HFF-Myc (cell line): Measurements from ENCODE around the gene COPS4.
"Not testable (repeated sequence)": the region's sequence is repeated elsewhere in the genome, so short reads cannot be mapped to it uniquely, and the experiment has no call there.

Experiments
- DNase-seq: peaks from one replicate; pipeline ENCODE4 v3.0.0-alpha.2; 2011; ENCODE audit warnings: low read depth; ENCODE audit errors: extremely low read depth
- H3K4me3 ChIP-seq: replicated peaks from 2 replicates; pipeline ENCODE4 v1.5.1; 2011; ENCODE audit warnings: low read depth, mild to moderate bottlenecking, control low read depth, low read length
- TF ChIP-seq, protein P1 (sequence below): IDR thresholded peaks from 2 replicates; pipeline ENCODE4 v1.5.1; 2012; ENCODE audit warnings: mild to moderate bottlenecking, low read depth, low read length, control low read depth; ENCODE audit errors: missing control alignments

Gene COPS4

GRCh38 chr4:83110970-83111750, 76.2 kb downstream of the COPS4 start:
- no peak overlapping the region for H3K4me3 ChIP-seq
- DNase-seq, result no peak
- TF ChIP-seq, protein P1, sequence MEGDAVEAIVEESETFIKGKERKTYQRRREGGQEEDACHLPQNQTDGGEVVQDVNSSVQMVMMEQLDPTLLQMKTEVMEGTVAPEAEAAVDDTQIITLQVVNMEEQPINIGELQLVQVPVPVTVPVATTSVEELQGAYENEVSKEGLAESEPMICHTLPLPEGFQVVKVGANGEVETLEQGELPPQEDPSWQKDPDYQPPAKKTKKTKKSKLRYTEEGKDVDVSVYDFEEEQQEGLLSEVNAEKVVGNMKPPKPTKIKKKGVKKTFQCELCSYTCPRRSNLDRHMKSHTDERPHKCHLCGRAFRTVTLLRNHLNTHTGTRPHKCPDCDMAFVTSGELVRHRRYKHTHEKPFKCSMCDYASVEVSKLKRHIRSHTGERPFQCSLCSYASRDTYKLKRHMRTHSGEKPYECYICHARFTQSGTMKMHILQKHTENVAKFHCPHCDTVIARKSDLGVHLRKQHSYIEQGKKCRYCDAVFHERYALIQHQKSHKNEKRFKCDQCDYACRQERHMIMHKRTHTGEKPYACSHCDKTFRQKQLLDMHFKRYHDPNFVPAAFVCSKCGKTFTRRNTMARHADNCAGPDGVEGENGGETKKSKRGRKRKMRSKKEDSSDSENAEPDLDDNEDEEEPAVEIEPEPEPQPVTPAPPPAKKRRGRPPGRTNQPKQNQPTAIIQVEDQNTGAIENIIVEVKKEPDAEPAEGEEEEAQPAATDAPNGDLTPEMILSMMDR, result no peak

GRCh38 chr4:83111751-83112141, 76.8 kb downstream of the COPS4 start:
- not testable (repeated sequence) for H3K4me3 ChIP-seq, DNase-seq

GRCh38 chr4:83112231-83112630, 77.2 kb downstream of the COPS4 start:
- DNase-seq, result no peak
- TF ChIP-seq, protein P1, result no peak
- H3K4me3 ChIP-seq, result no peak overlapping the region

DNA sequence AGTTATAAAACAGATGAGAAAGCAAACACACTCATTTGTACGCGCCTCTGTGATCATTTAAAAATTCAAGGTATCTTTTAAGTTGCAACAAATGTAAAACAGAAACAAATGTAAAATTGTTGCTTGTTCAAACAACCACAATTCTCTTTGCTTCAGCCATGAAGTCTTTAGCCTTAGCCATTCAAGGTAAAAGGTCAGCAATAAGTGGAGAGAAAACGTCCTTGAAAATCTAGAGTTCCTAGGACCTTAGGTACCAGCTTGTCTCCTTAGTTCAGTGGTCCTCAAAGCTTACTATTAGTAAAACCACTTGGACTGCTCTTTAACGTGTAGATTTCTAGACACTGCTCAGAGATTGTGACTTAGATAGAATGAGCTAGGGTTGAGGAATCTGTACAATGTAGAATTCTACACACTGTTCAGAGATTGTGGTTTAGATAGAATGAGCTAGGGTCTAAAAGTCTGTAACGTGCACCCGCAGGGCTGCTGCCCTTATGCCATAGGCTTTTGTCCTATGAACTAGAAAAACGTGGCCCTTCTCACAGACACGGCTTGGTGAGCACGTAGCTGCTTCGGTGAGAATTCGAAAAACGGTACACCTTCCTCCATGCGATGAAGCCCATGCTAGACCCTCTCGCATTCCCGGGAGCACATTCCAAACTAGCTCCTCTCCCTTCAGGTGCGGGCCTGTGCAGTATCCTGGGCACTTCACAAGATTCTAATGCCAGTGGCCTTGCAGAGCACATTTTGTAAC, 77.9 kb downstream of the COPS4 start:
- no peak for DNase-seq
- H3K4me3 ChIP-seq, result peak overlapping the region; percentile 10; the same call in 1 of the 2 replicates
- TF ChIP-seq, protein P1, result no peak

DNA sequence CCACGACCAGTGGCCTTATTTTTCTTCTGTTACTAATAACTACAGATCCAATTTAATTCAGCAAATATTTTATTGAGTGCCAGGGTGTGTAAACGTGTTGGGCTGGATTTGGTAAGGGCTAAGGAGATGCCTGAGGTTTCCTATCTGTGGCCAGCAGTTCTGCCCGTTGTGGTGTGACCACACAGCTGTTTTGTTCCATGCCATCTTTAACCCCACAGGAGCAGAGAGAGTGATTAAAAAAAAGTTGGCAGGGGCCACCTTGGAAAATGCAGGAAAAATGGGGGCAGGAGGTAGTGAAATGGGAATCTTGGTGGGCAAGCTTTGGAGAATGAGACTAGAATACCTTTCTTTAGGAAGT, 78.4 kb downstream of the COPS4 start:
- DNase-seq, result no peak
- peak overlapping the region; percentile 10; the same call in 1 of the 2 replicates for H3K4me3 ChIP-seq
- TF ChIP-seq, protein P1, result no peak

DNA sequence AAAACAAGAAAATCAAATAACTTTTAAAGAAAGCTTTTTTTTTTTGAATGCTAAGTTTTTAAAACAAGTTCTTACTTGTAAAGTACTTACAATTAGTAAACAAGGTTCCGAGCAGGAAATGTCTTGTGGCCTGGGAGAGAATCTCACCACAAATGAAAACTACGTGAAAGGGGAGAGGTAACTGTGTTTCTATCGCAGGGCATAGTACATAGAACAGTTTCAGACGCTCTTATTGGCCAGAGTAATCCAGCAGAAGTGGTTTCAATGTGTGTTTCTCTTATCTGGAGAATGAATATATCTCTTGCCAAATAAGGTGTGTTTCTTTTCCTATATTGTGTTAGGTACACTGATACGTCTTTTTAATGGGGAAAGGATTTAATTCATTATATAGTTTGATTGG, 79.6 kb downstream of the COPS4 start, which contains the start of gene PLAC8:
TSS of gene PLAC8 (minus strand) at position 154 of the 400 bp plus-strand sequence. CDS start 6,808 bp downstream, outside the sequence.
- TF ChIP-seq, protein P1, result no peak
- H3K4me3 ChIP-seq, result peak within 1 kb of the TSS; percentile 10; the same call in 1 of the 2 replicates
- no peak for DNase-seq

GRCh38 chr4:83115000-83115399, 80.0 kb downstream of the COPS4 start:
- TF ChIP-seq, protein P1, result no peak
- DNase-seq, result no peak
- H3K4me3 ChIP-seq, result no peak overlapping the region
